ENCODE measurements around the gene TULP4. TPM values are rescaled to one million over a fixed set of nuclear protein-coding genes. Genes with fewer than 3 reads are reported as not detected.

Gene TULP4
- polyA plus RNA-seq, 1 donor (not counting 4 experiments of a cell fraction or from before 2014, with no cell fraction given): 13.1 TPM

- TF ChIP-seq EZH2 (IDR thresholded peaks at IDR 0.05; ENCODE audit: low read length) (no peak), CTCF (optimal IDR thresholded peaks at IDR 0.05 in 1 of 3, IDR thresholded peaks at IDR 0.05 in 1 of 3, conservative IDR thresholded peaks at IDR 0.05 in 1 of 3; ENCODE audit: extremely low read depth in 1 of 3, insufficient read depth in 2 of 3, low read length in 3 of 3) (no peak)
- H3K27ac ChIP-seq (ENCODE audit: control insufficient read depth, insufficient read depth, low read length): no peak overlapping the region
- no peak overlapping the region for H3K9ac ChIP-seq (ENCODE audit: control insufficient read depth, extremely low read depth, insufficient read depth, low read length)
- no peaks in the 10 kb centered on the region for H3K9me3 ChIP-seq (ENCODE audit: control insufficient read depth, low read depth, low read length)
- no peaks in the 10 kb centered on the region for H3K79me2 ChIP-seq (ENCODE audit: control insufficient read depth, insufficient read depth, low read length)
- no peaks in the 10 kb centered on the region for H4K20me1 ChIP-seq (ENCODE audit: control insufficient read depth, extremely low read depth, insufficient read depth, low read length)
- H2AFZ ChIP-seq (ENCODE audit: control insufficient read depth, low read length): no peak overlapping the region
- H3K4me3 ChIP-seq (ENCODE audit: control insufficient read depth in 2 of 3, extremely low read depth in 1 of 3, insufficient read depth in 2 of 3, low read depth in 1 of 3, low read length in 3 of 3): no peak overlapping the region
- dilution Hi-C loops (cut with MboI; ENCODE audit: extremely low pct_ligation_motif_present, low sequenced_read_pairs): no loop called here
- DNase-seq (ENCODE audit: low read depth, low spot score) (no peak), FAIRE-seq (no peak)
- no peaks in the 10 kb centered on the region for H3K27me3 ChIP-seq (ENCODE audit: control insufficient read depth, extremely low read depth, insufficient read depth, low read length)
- no peak overlapping the region for H3K4me2 ChIP-seq (ENCODE audit: control insufficient read depth, extremely low read depth, insufficient read depth, low read depth, low read length)
- peaks cover 2% of the 10 kb centered on the region for H3K9me1 ChIP-seq (ENCODE audit: control insufficient read depth, extremely low read depth, insufficient read depth, low read length)
- peaks cover 4 to 6% of the 10 kb centered on the region in 2 experiments for H3K36me3 ChIP-seq (ENCODE audit: control insufficient read depth in 2 of 2, extremely low read depth in 1 of 2, insufficient read depth in 2 of 2, low read length in 2 of 2)
- H3K4me1 ChIP-seq (ENCODE audit: control insufficient read depth, extremely low read depth, insufficient read depth, low read length): peaks cover 17% of the 10 kb centered on the region
These were observed 144.9 kb downstream of the TULP4 start for GRCh38 chr6:158457131-158457530.

DNA sequence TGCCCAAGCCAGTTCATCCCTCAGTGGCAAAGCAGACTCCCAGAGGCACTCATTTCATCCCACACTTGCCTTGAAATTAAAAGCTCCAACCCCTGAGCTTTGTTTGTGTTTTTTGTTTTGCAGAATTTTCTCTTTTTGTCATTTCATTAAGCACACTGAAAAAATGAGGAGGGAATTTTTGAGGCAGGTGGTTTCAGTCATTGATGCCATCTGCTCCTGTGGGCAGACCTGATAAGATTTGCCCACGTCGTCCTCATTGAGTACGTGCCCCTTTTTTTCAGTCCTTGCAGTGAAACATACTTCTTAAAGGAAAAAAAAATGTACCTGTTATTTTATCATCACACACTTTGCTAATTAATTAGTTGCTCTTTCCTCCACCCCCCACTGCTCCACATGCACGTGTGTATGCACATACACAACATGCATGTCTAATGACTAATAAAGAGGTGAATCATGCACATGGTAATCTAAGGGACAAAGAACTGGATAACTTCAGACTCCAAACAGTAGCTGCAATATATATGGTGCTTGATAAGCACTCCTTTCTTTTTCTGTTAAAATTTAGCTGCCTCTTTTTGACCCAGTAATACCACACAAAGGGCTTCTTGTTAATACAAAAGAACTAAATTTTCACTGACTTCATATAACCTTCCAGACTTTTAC is 145.5 kb downstream of the TULP4 start:
- dilution Hi-C loops (cut with MboI; ENCODE audit: extremely low pct_ligation_motif_present, low sequenced_read_pairs): no loop called here
- DNase-seq (ENCODE audit: low read depth, low spot score) (no peak), FAIRE-seq (no peak)
- peaks cover 4 to 6% of the 10 kb centered on the region in 2 experiments for H3K36me3 ChIP-seq (ENCODE audit: control insufficient read depth in 2 of 2, extremely low read depth in 1 of 2, insufficient read depth in 2 of 2, low read length in 2 of 2)
- H3K4me3 ChIP-seq (ENCODE audit: control insufficient read depth in 2 of 3, extremely low read depth in 1 of 3, insufficient read depth in 2 of 3, low read depth in 1 of 3, low read length in 3 of 3): no peak overlapping the region
- H3K4me1 ChIP-seq (ENCODE audit: control insufficient read depth, extremely low read depth, insufficient read depth, low read length): peaks cover 12% of the 10 kb centered on the region
- no peaks in the 10 kb centered on the region for H3K27me3 ChIP-seq (ENCODE audit: control insufficient read depth, extremely low read depth, insufficient read depth, low read length)
- peaks cover 2% of the 10 kb centered on the region for H3K9me1 ChIP-seq (ENCODE audit: control insufficient read depth, extremely low read depth, insufficient read depth, low read length)
- H3K4me2 ChIP-seq (ENCODE audit: control insufficient read depth, extremely low read depth, insufficient read depth, low read depth, low read length): no peak overlapping the region
- H3K79me2 ChIP-seq (ENCODE audit: control insufficient read depth, insufficient read depth, low read length): no peaks in the 10 kb centered on the region
- no peak overlapping the region for H3K27ac ChIP-seq (ENCODE audit: control insufficient read depth, insufficient read depth, low read length)
- no peak overlapping the region for H2AFZ ChIP-seq (ENCODE audit: control insufficient read depth, low read length)
- no peak for TF ChIP-seq CTCF (optimal IDR thresholded peaks at IDR 0.05 in 1 of 3, IDR thresholded peaks at IDR 0.05 in 1 of 3, conservative IDR thresholded peaks at IDR 0.05 in 1 of 3; ENCODE audit: extremely low read depth in 1 of 3, insufficient read depth in 2 of 3, low read length in 3 of 3)
- no peak for TF ChIP-seq EZH2 (IDR thresholded peaks at IDR 0.05; ENCODE audit: low read length)
- no peak overlapping the region for H3K9ac ChIP-seq (ENCODE audit: control insufficient read depth, extremely low read depth, insufficient read depth, low read length)
- H4K20me1 ChIP-seq (ENCODE audit: control insufficient read depth, extremely low read depth, insufficient read depth, low read length): no peaks in the 10 kb centered on the region
- H3K9me3 ChIP-seq (ENCODE audit: control insufficient read depth, low read depth, low read length): no peaks in the 10 kb centered on the region

Measured in keratinocyte (primary cell).